Gastrocnemius medialis (tissue), 4 donors: ENCODE results near the gene PLCH1. TPM values are rescaled to one million over a fixed set of nuclear protein-coding genes. Genes with fewer than 3 reads are reported as not detected.

Experiments
- ATAC-seq, 2 donors: fragments of 150-250 bp; one replicate each; pipeline ENCODE4 v1.9.1; 2016
- DNase-seq, 2 donors: peaks; one replicate each; pipeline ENCODE4 v3.0.0-alpha.2; 2019
- H3K27ac ChIP-seq, 4 donors: fragments of 200-600 bp; sonication (generic); 1 replicate in 1 of 4; 2 replicates in 3 of 4; pipeline ENCODE4 v1.5.1; 2016 to 2018; ENCODE audit warnings: mild to moderate bottlenecking in 2 of 4, moderate library complexity in 1 of 4
- H3K27me3 ChIP-seq, 3 donors: fragments of 200-600 bp; sonication (generic) in 2 of 3; 1 replicate in 1 of 3; 2 replicates in 2 of 3; pipeline versions ENCODE4 v1.5.1 to v1.6.0; 2016 to 2019; ENCODE audit warnings: mild to moderate bottlenecking in 1 of 3, moderate library complexity in 1 of 3
- H3K36me3 ChIP-seq, 2 donors: fragments of 200-600 bp; sonication (generic) in 1 of 2; one replicate each; pipeline ENCODE4 v1.5.1; 2017 to 2018
- H3K4me1 ChIP-seq, 2 donors: fragments of 200-600 bp; sonication (generic) in 1 of 2; one replicate each; pipeline ENCODE4 v1.5.1; 2016 to 2017; ENCODE audit warnings: mild to moderate bottlenecking in 2 of 2
- H3K4me3 ChIP-seq, 4 donors: fragments of 200-600 bp; sonication (generic) in 3 of 4; 1 replicate in 1 of 4; 2 replicates in 3 of 4; pipeline ENCODE4 v1.5.1; 2016 to 2019; ENCODE audit warnings: mild to moderate bottlenecking in 2 of 4
- H3K9me3 ChIP-seq, 3 donors: fragments of 200-600 bp; sonication (generic) in 2 of 3; 1 replicate in 1 of 3; 2 replicates in 2 of 3; pipeline ENCODE4 v1.5.1; 2016 to 2019
- CTCF ChIP-seq, 5 experiments: fragments of 450-650 bp in 3 of 5; fragments of 200-600 bp in 2 of 5; sonication (generic) in 2 of 5; IDR thresholded peaks in 4 of 5; conservative IDR thresholded peaks in 1 of 5; 1 replicate in 4 of 5; 2 replicates in 1 of 5; pipeline ENCODE4 v1.5.1; 2016 to 2019; ENCODE audit warnings: antibody characterized with exemption in 5 of 5, mild to moderate bottlenecking in 3 of 5, moderate library complexity in 3 of 5
- POLR2A ChIP-seq, 2 donors: fragments of 450-650 bp; IDR thresholded peaks; one replicate each; pipeline ENCODE4 v1.6.1; 2017; ENCODE audit warnings: antibody characterized with exemption in 2 of 2, mild to moderate bottlenecking in 2 of 2, moderate library complexity in 2 of 2
- in situ Hi-C, 4 donors: fragments of 200-750 bp; cut with MboI; loops; one replicate each; pipeline versions ENCODE4 v1.15.0 to v1.8.0; 2017; ENCODE audit warnings: low sequenced_read_pairs in 4 of 4
- intact Hi-C: fragments of 100-400 bp; cut with DNase I; formaldehyde crosslinking; loops from one replicate; pipeline ENCODE4 v1.15.1; 2023; ENCODE audit warnings: low total_unique reads
- total RNA-seq, 4 donors: library from RNA; depleted of rRNA; stranded (reverse); fragments of >200 nt; gene quantifications; one replicate each; pipeline versions ENCODE4 v1.1.0 to v1.2.3, GENCODE V29; 2016

Gene PLCH1
- total RNA-seq, 4 donors from 2014 or later = 0.07 to 0.33 (median 0.10) TPM; not detected in 1

GRCh38 chr3:155594526-155595187 lies 150.2 kb downstream of the PLCH1 start:
- H3K27ac ChIP-seq = no peak overlapping the region
- ATAC-seq = no peak
- no peak overlapping the region for H3K4me3 ChIP-seq
- H3K4me1 ChIP-seq = no peaks in the 10 kb centered on the region
- H3K36me3 ChIP-seq = no peaks in the 10 kb centered on the region
- intact Hi-C loops (no loop called here), in situ Hi-C loops (no loop called here)
- H3K27me3 ChIP-seq = no peaks in the 10 kb centered on the region
- no peak for DNase-seq
- H3K9me3 ChIP-seq = no peaks in the 10 kb centered on the region
- TF ChIP-seq POLR2A (IDR thresholded peaks at IDR 0.05) = no peak
- no peak for TF ChIP-seq CTCF (IDR thresholded peaks at IDR 0.05 in 4 of 5, conservative IDR thresholded peaks at IDR 0.05 in 1 of 5)

- ATAC-seq = no peak
- TF ChIP-seq CTCF (IDR thresholded peaks at IDR 0.05 in 4 of 5, conservative IDR thresholded peaks at IDR 0.05 in 1 of 5) (no peak), POLR2A (IDR thresholded peaks at IDR 0.05) (no peak)
- no peak overlapping the region for H3K4me3 ChIP-seq
- no peak overlapping the region for H3K27ac ChIP-seq
- H3K9me3 ChIP-seq = no peaks in the 10 kb centered on the region
- no peaks in the 10 kb centered on the region for H3K27me3 ChIP-seq
- intact Hi-C loops (no loop called here), in situ Hi-C loops (no loop called here)
- no peaks in the 10 kb centered on the region for H3K36me3 ChIP-seq
- no peaks in the 10 kb centered on the region for H3K4me1 ChIP-seq
- no peak for DNase-seq
Observed at GRCh38 chr3:155587581-155587980, 157.3 kb downstream of the PLCH1 start.

- H3K27ac ChIP-seq = no peak overlapping the region
- no peak overlapping the region for H3K4me3 ChIP-seq
- DNase-seq (no peak), ATAC-seq (no peak)
- intact Hi-C loops = no loop called here
- H3K27me3 ChIP-seq = no peaks in the 10 kb centered on the region
- TF ChIP-seq CTCF (IDR thresholded peaks at IDR 0.05 in 4 of 5, conservative IDR thresholded peaks at IDR 0.05 in 1 of 5) (no peak), POLR2A (IDR thresholded peaks at IDR 0.05) (no peak)
- in situ Hi-C loops = no loop called here
- H3K36me3 ChIP-seq = no peaks in the 10 kb centered on the region
- H3K9me3 ChIP-seq = no peaks in the 10 kb centered on the region
- H3K4me1 ChIP-seq = no peaks in the 10 kb centered on the region
Observed at GRCh38 chr3:155585384-155585783, 159.5 kb downstream of the PLCH1 start.

- intact Hi-C loops = no loop called here
- Histone ChIP-seq H3K36me3 (no peaks in the 10 kb centered on the region), H3K9me3 (no peaks in the 10 kb centered on the region), H3K4me1 (no peaks in the 10 kb centered on the region), H3K27me3 (no peaks in the 10 kb centered on the region), H3K4me3 (no peak overlapping the region), H3K27ac (no peak overlapping the region)
- no peak for ATAC-seq
- TF ChIP-seq CTCF (IDR thresholded peaks at IDR 0.05 in 4 of 5, conservative IDR thresholded peaks at IDR 0.05 in 1 of 5) (no peak), POLR2A (IDR thresholded peaks at IDR 0.05) (no peak)
- no peak for DNase-seq
- in situ Hi-C loops = no loop called here
Observed at GRCh38 chr3:155581579-155581978, 163.3 kb downstream of the PLCH1 start.

GRCh38 chr3:155572085-155572484 lies 172.8 kb downstream of the PLCH1 start:
- Histone ChIP-seq H3K4me3 (no peak overlapping the region), H3K9me3 (no peaks in the 10 kb centered on the region), H3K36me3 (no peaks in the 10 kb centered on the region), H3K27ac (no peak overlapping the region), H3K27me3 (no peaks in the 10 kb centered on the region), H3K4me1 (no peaks in the 10 kb centered on the region)
- in situ Hi-C loops (no loop called here), intact Hi-C loops (no loop called here)
- ATAC-seq (peak; percentile 24 to 54), DNase-seq (no peak)
- TF ChIP-seq POLR2A (IDR thresholded peaks at IDR 0.05) = no peak
- TF ChIP-seq CTCF (IDR thresholded peaks at IDR 0.05 in 4 of 5, conservative IDR thresholded peaks at IDR 0.05 in 1 of 5) = no peak
